GM12873 (cell line): ENCODE data around the gene KNG1.

ENCODE experiments used
- TF ChIP-seq, protein P1 (sequence below): IDR thresholded peaks from 2 replicates; pipeline ENCODE4 v1.5.1; 2012; ENCODE audit warnings: low read depth, mild to moderate bottlenecking, moderate library complexity, low read length, control low read depth; ENCODE audit not compliant: insufficient read depth; ENCODE audit errors: missing control alignments

The KNG1 gene

DNA sequence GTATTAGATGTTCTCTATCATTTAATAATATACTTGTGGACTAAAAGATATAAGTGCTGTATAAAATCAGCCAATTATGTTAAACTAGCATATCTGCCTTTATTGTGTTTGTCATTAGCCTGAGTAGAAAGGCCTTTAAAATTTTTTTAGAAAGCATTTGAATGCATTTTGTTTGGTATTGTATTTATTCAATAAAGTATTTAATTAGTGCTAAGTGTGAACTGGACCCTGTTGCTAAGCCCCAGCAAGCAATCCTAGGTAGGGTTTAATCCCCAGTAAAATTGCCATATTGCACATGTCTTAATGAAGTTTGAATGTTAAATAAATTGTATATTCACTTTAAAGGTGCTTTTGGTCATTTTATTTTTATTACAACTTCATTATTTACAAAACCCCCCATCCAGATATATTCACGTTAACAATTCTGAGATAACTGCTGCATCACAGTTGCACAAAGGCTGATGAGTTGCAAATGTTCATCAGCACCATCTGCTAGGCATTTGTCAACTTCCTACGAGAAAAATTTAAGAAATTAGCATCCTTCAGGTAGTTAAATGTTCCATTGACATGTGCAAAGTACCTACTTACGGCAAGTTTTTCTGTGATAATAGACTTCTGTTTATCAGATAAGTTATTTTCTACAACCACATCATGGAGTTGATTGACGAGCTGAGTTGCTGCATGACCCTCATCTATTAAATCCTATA, 72.5 kb downstream of the KNG1 start:
- TF ChIP-seq, protein P1, sequence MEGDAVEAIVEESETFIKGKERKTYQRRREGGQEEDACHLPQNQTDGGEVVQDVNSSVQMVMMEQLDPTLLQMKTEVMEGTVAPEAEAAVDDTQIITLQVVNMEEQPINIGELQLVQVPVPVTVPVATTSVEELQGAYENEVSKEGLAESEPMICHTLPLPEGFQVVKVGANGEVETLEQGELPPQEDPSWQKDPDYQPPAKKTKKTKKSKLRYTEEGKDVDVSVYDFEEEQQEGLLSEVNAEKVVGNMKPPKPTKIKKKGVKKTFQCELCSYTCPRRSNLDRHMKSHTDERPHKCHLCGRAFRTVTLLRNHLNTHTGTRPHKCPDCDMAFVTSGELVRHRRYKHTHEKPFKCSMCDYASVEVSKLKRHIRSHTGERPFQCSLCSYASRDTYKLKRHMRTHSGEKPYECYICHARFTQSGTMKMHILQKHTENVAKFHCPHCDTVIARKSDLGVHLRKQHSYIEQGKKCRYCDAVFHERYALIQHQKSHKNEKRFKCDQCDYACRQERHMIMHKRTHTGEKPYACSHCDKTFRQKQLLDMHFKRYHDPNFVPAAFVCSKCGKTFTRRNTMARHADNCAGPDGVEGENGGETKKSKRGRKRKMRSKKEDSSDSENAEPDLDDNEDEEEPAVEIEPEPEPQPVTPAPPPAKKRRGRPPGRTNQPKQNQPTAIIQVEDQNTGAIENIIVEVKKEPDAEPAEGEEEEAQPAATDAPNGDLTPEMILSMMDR, result no peak

DNA sequence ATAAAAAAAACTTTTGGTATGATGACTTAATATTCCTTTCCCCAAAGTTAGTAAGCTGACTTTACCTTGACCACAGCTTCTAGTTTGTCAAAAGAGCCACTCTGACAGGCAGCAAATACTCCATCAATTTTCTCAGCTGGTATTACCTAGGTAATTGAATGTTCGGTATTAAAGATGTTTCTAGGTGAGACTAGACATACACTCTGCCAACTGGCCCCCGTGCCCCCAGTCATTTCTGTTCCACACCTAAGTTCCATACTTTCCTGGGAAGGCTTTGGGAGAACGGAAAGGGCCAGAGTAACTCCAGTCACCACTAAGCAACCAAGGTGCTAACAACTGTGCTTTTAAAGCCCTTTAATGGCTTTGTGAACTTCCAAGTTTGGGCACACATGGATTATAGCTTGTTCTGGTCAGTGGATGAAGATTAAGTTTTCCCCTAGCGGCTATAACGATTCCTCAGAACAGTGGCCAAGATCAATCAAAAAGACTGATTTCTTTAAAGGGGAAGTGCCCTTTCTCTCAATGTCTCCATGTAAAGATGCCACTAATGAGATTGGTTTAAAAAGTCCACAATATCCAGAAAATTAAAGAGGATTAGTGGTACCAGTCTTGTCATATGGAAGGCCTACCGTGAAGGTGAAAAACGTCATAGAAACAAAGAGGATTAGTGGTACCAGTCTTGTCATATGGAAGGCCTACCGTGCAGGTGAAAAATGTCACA, 73.3 kb downstream of the KNG1 start:
- TF ChIP-seq, protein P1, result no peak
